Measurements from ENCODE around the gene AQP12B.
"Not testable (repeated sequence)": the region's sequence is repeated elsewhere in the genome, so short reads cannot be mapped to it uniquely, and the experiment has no call there.

Gene AQP12B

GRCh38 chr2:240680185-240680584 lies 2.5 kb downstream of the AQP12B start:
- not testable (repeated sequence) for DNase-seq

DNA sequence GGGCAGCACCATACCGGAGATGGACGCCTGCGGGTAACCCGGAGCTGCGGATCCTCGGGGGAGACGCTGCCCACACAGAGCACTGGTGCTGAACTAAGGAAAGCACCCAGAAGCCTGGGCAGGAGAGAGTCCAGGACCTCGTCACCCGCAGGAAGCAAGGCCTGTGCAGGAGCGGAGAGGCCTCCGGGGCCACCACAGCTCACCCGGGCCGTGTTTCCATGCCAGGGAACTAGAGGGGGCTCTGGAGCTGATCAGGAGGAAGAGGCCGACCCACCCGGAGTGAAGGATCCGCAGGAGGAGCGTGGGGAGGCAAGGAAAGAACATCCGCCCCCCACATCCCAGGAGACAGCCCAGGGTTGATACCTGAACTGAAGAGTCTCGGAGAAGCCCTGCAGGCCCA lies 3.8 kb downstream of the AQP12B start:
- DNase-seq: not testable (repeated sequence)

- not testable (repeated sequence) for DNase-seq
These were observed 4.6 kb downstream of the AQP12B start for GRCh38 chr2:240678043-240678442.

GRCh38 chr2:240675345-240675744 lies 7.3 kb downstream of the AQP12B start:
- not testable (repeated sequence) for DNase-seq

GRCh38 chr2:240674461-240675184 lies 8.1 kb downstream of the AQP12B start:
- DNase-seq: not testable (repeated sequence)

DNA sequence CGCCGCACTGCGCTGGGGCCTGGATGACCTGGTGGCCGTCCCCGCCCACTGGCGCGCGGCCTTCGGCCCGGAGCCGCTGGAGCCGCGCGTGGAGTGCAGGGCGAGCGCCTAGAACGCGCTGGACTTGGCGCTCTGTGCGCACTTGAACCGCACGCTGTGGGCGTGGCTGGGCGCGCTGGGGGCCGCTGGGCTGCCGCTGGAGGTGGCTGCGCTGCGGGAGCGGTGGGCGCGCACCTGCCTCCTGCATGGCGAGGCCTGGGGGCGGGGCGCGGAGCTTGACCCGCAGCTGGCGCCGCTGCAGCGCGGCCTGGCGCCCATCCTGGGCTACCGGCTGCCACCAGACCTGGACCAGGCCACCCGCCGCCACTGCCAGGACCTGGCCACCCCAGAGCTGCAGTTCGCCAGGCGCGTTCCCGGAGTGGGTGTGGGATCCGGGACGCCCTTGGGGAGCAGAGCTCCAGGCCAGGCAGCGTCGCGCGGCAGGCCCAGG lies 9.9 kb downstream of the AQP12B start:
- DNase-seq: no peak

GRCh38 chr2:240672076-240672700 lies 10.5 kb downstream of the AQP12B start:
- DNase-seq: no peak

DNA sequence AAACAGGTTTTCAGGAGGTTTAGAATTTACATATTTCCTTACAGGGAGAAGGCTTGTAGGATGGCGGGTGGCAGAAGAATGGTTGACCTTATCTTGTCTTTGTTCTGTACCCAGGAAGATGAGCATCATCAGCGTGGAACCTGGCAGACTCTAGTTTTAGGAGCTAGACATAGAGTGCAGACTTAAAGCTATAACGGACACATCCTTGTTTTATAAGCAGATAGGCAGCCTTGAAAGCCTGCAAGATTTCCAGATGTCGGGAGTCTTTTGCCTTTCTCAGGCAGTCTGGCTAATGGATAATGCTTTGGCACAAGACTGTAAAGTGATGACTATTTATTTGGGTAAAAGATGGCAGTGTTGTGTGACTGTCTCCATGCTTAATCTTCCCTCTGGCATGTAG lies 11.7 kb downstream of the AQP12B start:
- no peak for DNase-seq

- no peak for DNase-seq
These were observed 12.3 kb downstream of the AQP12B start for GRCh38 chr2:240670402-240670801.

DNA sequence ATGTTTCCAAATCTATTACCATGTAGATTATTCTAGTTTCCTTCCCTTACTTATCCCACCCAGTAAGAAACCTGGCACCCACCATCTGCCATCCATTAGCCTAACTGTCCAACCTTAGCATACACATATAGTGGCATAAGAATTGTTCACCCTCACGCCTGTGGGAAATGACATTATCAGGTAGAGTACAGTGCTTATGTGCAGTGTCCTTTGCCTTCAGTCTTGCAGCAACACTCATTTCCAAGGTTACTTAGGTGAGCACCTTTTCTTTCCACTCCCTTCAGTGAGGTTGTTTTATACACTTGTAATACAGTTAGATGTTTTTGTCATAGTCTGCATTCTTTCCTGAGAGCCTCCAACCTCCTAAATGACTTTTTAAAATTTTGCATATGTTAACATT lies 18.1 kb downstream of the AQP12B start:
- DNase-seq: no peak

DNA sequence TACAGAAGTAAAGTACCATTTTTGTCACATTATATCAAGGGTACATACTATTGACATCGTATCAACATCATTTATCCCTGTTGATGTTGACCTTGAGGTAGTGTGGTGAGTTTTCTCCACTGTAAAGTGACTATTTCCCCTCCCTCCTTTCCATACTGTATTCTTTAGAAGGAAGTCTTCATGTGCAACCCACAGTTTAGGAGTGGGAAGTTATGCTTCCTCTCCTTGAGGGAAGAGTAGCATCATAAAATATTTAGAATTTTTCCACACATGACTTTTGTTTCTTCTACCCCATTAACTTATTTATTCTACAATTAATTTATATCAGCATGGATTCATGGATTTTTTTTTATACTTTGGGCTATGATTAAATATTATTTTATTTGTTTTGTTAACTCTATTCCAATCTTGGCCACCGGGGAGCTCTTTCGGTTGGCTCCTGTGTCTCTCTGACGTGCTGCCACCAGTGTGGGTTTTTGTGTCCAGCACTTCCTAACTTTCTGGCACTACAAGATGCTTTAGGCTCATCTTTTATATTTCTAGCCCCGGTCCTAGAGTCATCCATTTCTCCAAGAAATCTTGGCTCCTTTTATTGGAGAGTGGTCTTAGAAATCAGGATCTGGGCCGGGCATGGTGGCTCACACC lies 19.0 kb downstream of the AQP12B start:
- DNase-seq: no peak

DNA sequence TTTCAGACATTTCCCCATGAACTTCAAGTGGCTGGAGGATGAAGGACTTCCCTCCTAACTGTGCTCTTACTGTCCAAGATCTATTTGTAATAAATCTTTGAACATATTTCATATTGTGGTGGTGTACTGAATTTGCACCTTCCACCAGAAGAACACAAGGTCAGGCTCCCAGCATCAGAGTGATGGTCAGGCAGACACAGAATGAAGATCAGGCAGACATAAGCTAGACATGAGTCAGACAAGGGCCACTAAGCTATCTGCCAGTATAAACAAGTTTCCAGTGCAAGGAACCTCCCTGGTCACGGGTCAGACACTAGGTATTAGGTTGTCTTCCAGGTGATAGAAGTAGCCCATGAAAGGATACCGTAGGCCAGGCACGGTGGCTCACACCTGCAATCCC lies 20.0 kb downstream of the AQP12B start:
- DNase-seq: no peak

DNA sequence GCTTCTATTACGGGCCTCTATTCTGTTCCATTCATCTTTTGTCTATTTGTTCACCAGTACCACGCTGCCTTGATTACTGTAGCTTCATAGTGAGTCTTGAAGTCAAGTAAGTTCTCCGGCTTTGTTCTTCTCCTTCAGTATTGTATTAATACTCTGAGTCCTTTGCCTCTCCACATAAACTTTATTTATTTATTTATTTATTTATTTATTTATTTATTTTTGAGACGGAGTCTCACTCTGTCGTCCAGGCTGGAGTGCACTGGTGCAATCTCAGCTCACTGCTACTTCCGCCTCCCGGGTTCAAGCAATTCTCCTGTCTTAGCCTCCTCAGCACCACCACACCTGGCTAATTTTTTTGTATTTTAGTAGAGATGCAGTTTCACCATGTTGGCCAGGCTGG lies 22.8 kb downstream of the AQP12B start:
- not testable (repeated sequence) for DNase-seq

DNA sequence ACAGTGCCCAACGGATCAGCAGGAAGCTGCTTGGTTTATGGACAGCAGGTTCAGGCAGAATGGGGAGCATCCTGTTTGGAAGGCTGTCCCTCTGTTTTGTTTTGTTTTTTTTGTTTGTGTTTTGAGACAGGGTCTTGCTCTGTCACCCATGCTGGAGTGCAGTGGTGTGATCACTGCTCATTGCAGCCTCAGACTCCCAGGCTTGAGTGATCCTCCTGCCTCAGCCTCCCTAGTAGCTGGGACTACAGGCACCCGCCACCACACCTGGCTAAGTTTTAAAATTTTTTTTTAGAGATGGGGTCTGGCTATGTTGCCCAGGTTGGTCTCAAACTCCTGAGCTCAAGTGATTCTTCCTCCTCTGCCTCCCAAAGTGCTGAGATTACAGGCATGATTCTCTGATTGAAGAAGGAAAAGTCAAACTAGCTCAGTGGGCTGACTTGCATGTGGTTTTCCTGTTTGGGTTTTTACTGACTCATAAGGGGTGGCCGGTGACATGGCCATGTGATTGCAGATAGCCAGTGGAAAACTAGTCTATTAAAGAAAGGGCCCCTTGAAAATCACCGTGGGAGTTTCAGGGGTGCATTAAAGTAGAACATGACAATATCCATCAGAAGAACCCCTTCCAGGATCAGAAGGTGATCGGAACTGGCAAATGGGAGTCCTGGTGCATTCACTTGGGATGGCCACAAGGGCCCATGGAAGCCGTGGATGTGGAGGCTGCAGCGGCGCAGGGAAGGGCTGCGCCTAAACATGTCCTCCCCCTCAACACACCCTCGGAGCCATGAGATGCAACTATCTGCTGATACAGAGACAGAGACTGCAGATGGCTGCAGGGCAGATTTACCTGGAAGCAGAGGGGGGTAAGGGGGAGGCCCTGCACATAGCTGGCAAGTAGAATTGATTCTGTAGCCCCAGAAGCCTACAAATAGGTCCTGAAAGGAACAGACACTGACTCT lies 26.5 kb downstream of the AQP12B start:
- DNase-seq: no peak

- no peak for DNase-seq
These were observed 31.5 kb downstream of the AQP12B start for GRCh38 chr2:240651185-240651584.

- DNase-seq: no peak
These were observed 32.3 kb downstream of the AQP12B start for GRCh38 chr2:240650254-240650965.

GRCh38 chr2:240649331-240649730 lies 33.4 kb downstream of the AQP12B start:
- DNase-seq: no peak

DNA sequence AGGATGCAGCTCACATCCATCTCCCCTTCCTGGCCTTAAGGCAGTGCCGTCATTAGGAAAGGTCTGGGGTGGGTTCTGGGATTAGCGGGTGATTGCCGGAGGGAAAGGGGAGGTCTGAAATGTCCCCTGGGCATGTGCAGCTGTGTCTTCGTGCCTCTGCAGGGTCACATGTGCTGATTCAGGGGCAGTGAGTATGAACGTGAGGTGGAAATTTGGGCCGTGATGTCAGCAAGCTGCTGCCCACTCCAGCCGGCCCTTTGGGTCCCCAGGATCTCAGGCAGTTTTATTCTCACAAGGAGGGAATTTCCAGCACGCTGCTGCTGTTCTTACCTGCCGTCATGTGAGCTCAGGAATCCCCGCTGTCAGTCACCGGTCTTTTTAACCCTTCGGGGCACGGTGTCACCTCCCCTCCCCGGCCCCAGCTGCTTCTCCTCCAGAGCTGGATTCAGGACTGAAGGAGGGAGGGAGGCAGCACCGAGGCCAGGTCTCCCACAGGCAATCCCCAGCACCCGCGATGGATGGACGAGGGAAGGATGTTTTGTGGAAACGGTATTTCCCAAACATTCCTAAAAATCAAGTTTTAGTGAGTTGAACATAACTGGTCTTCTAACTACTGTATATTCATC lies 33.9 kb downstream of the AQP12B start:
- DNase-seq: no peak

- DNase-seq: no peak
These were observed 34.5 kb downstream of the AQP12B start for GRCh38 chr2:240648155-240648649.

DNA sequence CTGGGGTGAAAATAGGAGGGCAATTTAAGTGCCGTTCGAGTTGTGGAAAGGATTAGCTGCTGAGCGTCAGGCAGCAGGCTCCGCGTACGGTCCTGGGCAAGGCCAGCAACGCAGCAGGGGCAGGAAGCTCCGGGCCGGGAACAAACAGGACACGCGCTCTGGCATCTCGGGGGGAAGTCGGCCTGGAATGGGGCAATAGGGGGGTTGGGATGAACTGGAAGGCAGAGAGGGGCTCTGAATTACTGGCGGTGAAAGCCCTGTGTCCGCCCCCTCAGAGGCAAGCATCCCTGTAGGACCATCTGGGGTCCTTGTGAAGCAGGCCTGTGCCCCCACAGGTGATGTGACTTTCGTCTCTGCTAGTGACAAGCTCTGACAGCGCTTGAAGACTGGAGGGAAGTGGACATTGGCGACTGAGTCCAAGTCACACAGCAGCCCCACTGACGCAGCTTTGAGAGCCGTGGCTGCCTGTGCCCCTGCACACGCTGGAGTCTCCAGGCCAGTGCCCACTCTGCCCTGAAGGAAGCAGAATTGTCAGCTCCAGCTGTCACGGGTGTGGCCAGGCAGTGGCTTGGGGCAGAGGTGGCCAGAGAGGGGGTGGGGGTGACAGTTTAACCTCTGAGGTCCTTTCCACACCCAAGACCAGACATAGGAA lies 35.1 kb downstream of the AQP12B start:
- no peak for DNase-seq
